Colonic mucosa (tissue), 4 donors: Measurements from ENCODE around the gene EHMT2. TPM values are rescaled to one million over a fixed set of nuclear protein-coding genes. Genes with fewer than 3 reads are reported as not detected.
A peak's percentile ranks its signal among the peaks of the same experiment; 100 is the strongest.

ENCODE experiments used
- DNase-seq: peaks from one replicate; pipeline ENCODE4 v3.0.0-alpha.2; 2020
- H3K27ac ChIP-seq: fragments of 200-600 bp; one replicate; pipeline ENCODE4 v1.8.0; 2021
- H3K27me3 ChIP-seq: fragments of 200-600 bp; one replicate; pipeline ENCODE4 v1.8.0; 2021
- H3K36me3 ChIP-seq: fragments of 200-600 bp; one replicate; pipeline ENCODE4 v1.8.0; 2021
- H3K4me1 ChIP-seq: fragments of 200-600 bp; one replicate; pipeline ENCODE4 v1.8.0; 2021; ENCODE audit warnings: mild to moderate bottlenecking
- H3K4me3 ChIP-seq: fragments of 200-600 bp; one replicate; pipeline ENCODE4 v1.8.0; 2021
- H3K9ac ChIP-seq, 2 donors: one replicate each; pipeline ENCODE4 v1.7.0; 2013; ENCODE audit warnings: control low read depth in 2 of 2, low read depth in 2 of 2, low read length in 2 of 2
- H3K9me3 ChIP-seq: fragments of 200-600 bp; one replicate; pipeline ENCODE4 v1.8.0; 2021
- CTCF ChIP-seq: fragments of 200-600 bp; IDR thresholded peaks from one replicate; pipeline ENCODE4 v1.8.0; 2022; ENCODE audit warnings: antibody characterized with exemption, mild to moderate bottlenecking
- intact Hi-C: fragments of 100-400 bp; cut with DNase I; formaldehyde crosslinking; loops from one replicate; pipeline ENCODE4 v1.14.1; 2022
- total RNA-seq, 2 donors: library from RNA; stranded (reverse); fragmentation: NEBNext Ultra II Directional in 1 of 2; extraction: Animal tissue kit (Norgen Biotek cat#: 25700) in 1 of 2; gene quantifications; one replicate each; pipeline ENCODE4 v1.2.1, GENCODE V29; 2021
- donor health status: healthy.
- donor health status: DM: no; HTN: no; CAD: no.
- donor health status: DM: no; HTN: no; CAD: no.

The EHMT2 gene
- total RNA-seq, 2 donors from 2014 or later = 28.4 to 52.1 TPM

DNA sequence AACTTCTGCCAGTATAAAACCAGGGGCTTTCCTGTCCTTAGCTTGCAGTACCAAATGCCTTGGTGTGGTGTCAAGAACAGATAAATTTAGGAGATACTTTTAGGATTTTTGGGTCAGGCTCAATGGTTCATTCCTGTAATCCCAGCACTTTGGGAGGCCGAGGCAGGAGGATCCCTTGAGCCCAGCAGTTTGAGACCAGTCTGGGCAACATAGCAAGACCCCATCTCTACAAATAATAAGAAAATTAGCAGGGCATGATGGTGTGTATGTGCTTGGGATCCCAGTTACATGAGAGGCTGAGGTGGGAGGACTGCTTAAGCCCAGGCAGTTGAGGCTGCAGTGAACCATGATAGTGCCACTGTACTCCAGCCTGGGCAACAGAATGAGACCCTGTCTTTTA is 7.5 kb upstream of the EHMT2 start:
- Histone ChIP-seq H3K9me3 (no peaks in the 10 kb centered on the region), H3K27me3 (no peaks in the 10 kb centered on the region), H3K4me1 (no peaks in the 10 kb centered on the region), H3K27ac (no peak overlapping the region), H3K9ac (no peak overlapping the region), H3K36me3 (no peaks in the 10 kb centered on the region), H3K4me3 (no peak overlapping the region)
- intact Hi-C loops = no loop called here
- no peak for TF ChIP-seq CTCF
- no peak for DNase-seq

- DNase-seq = no peak
- no peak overlapping the region for H3K9ac ChIP-seq
Observed at GRCh38 chr6:31903957-31904356, 6.5 kb upstream of the EHMT2 start.

GRCh38 chr6:31901953-31902643 is 4.6 kb upstream of the EHMT2 start, which contains the start of gene ZBTB12:
TSS of gene ZBTB12 (minus strand) at chr6:31902086. CDS start at chr6:31901305, 781 bp downstream.
- H3K27me3 ChIP-seq = no peaks in the 10 kb centered on the region
- peak within 1 kb of the TSS; percentile 82 for H3K27ac ChIP-seq
- DNase-seq = peak; percentile 90
- intact Hi-C loops = loop anchor here (5.0 kb wide), 1 partner anchor 50 kb away; no protein-coding TSS in a partner anchor
- no peak for TF ChIP-seq CTCF
- H3K9me3 ChIP-seq = no peaks in the 10 kb centered on the region
- peak within 1 kb of the TSS; percentile 72 to 85 for H3K9ac ChIP-seq
- H3K4me1 ChIP-seq = no peaks in the 10 kb centered on the region
- no peaks in the 10 kb centered on the region for H3K36me3 ChIP-seq
- peak within 1 kb of the TSS; percentile 50 for H3K4me3 ChIP-seq

More at GRCh38 chr6:31903957-31904356, 6.5 kb upstream of the EHMT2 start:
- Histone ChIP-seq H3K4me1 (no peaks in the 10 kb centered on the region), H3K4me3 (no peak overlapping the region), H3K27me3 (no peaks in the 10 kb centered on the region), H3K27ac (no peak overlapping the region), H3K9me3 (no peaks in the 10 kb centered on the region), H3K36me3 (no peaks in the 10 kb centered on the region)
- TF ChIP-seq CTCF = no peak
- intact Hi-C loops = loop anchor here (5.0 kb wide), 1 partner anchor 48 kb away; no protein-coding TSS in a partner anchor

- peak; percentile 72 for DNase-seq
- intact Hi-C loops = loop anchor here (5.0 kb wide), 1 partner anchor 51 kb away; no protein-coding TSS in a partner anchor
- no peak for TF ChIP-seq CTCF
- no peaks in the 10 kb centered on the region for H3K36me3 ChIP-seq
- H3K4me3 ChIP-seq = peak overlapping the region; percentile 50
- H3K9ac ChIP-seq = peak overlapping the region; percentile 72 to 85
- H3K27ac ChIP-seq = peak overlapping the region; percentile 82
- no peaks in the 10 kb centered on the region for H3K4me1 ChIP-seq
- H3K27me3 ChIP-seq = no peaks in the 10 kb centered on the region
- no peaks in the 10 kb centered on the region for H3K9me3 ChIP-seq
Observed at GRCh38 chr6:31901415-31901952, 4.0 kb upstream of the EHMT2 start.

DNA sequence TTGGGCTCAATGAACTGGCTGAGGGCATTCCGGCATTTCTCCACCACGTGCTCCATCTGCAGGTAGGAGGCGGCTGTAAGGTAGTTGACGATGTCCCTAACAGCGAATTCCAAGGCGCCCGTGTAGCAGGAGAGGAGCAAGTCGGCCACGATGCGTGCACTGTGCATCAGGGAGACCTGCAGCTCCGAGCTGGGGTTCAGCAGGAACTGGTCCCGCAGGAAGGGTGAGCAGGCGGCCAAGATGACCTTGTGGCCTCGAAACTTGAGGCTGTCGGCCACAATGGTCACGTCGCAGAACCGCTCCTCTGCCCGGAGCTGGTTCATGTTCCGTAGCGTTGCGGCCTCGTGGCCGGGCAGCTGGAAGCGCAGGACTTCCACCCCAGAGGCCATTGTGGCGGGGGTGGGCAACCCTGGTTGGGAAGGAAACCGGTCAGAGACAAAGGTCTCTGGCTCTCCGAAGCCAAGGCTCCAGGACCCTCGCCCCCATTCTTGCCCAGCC is 3.5 kb upstream of the EHMT2 start:
- Histone ChIP-seq H3K4me1 (no peaks in the 10 kb centered on the region), H3K9ac (peak overlapping the region; percentile 47 to 85)
- intact Hi-C loops = loop anchor here (5.0 kb wide), 1 partner anchor 51 kb away; no protein-coding TSS in a partner anchor

More for the DNA sequence above, 3.5 kb upstream of the EHMT2 start:
- TF ChIP-seq CTCF = no peak
- peak overlapping the region; percentile 50 for H3K4me3 ChIP-seq
- no peaks in the 10 kb centered on the region for H3K27me3 ChIP-seq
- no peaks in the 10 kb centered on the region for H3K9me3 ChIP-seq
- H3K36me3 ChIP-seq = no peaks in the 10 kb centered on the region
- peak overlapping the region; percentile 82 for H3K27ac ChIP-seq
- peak; percentile 47 for DNase-seq
